Measurements from ENCODE around the gene ADARB1. TPM values are rescaled to one million over a fixed set of nuclear protein-coding genes. Genes with fewer than 3 reads are reported as not detected.

Gene ADARB1
- total RNA-seq, 1 experiment from 2014 or later: 12.1 TPM

DNA sequence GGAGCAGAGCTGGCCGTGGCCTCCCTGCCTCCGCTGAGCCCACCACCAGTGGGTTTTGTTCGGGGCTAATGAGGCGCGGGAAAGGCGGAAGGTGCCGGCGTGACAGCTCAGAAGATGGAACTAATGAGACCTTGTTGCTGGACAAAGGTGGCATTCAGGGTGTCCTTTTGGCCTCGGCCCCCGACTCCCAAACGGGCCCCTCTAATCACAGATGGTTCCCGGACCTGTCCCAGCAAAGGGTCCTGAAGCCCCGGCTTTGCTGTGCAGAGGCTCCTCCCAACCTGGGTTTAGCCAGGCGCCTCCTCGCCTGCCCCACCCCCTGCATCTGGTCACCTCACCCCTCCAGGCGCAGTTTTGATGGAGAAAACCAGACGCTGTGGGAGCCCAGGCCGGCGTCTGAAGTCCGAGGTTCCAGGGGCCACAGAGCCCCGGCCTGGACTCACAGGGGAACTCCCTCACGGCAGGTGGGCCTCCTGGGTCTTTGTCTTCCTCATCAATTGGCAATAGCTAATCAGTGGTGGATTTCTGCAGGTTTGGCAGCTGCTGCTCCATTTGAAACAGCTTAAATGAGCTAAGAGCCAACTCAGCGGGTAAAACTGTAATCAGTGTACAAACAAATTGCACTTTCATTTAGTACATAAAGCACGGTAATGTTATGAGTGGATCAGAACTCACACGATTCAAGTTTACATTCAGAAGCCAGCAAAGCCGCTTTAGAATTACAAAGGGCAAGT lies 44.3 kb upstream of the ADARB1 start:
- no peaks in the 10 kb centered on the region for H3K79me2 ChIP-seq (ENCODE audit: low read depth)

GRCh38 chr21:45030682-45031570 lies 43.5 kb upstream of the ADARB1 start:
- no peaks in the 10 kb centered on the region for H3K36me3 ChIP-seq (ENCODE audit: low read depth)
- H3K4me3 ChIP-seq: no peak overlapping the region
- no peak overlapping the region for H2AFZ ChIP-seq
- H3K27ac ChIP-seq: no peak overlapping the region
- no peaks in the 10 kb centered on the region for H3K9me3 ChIP-seq (ENCODE audit: insufficient read depth, low read depth)
- H3K9me2 ChIP-seq (ENCODE audit: insufficient read depth): no peaks in the 10 kb centered on the region
- no peaks in the 10 kb centered on the region for H3K79me2 ChIP-seq (ENCODE audit: low read depth)
- TF ChIP-seq CTCF (conservative IDR thresholded peaks at IDR 0.05) (no peak), EZH2 (IDR thresholded peaks at IDR 0.05; ENCODE audit: low read depth) (no peak)
- no peaks in the 10 kb centered on the region for H3K4me1 ChIP-seq (replicated peaks; ENCODE audit: insufficient read depth)
- intact Hi-C loops (cut with micrococcal nuclease; ENCODE audit: unreplicated experiment): no loop called here
- H3K27me3 ChIP-seq (ENCODE audit: insufficient read depth, low read depth): no peaks in the 10 kb centered on the region; the same call in 1 of the 2 replicates
- no peaks in the 10 kb centered on the region for H4K20me1 ChIP-seq (ENCODE audit: insufficient read depth)
- ChIA-PET CTCF (no interaction called here), POLR2A (ENCODE audit: unreplicated experiment) (no interaction called here)
- no peak overlapping the region for H3K4me2 ChIP-seq
- no TSS peak for BruUV-seq (replicated peaks)
- no peaks in the 10 kb centered on the region for H3F3A ChIP-seq (ENCODE audit: insufficient read depth, low read depth)
- DNase-seq: no peak

More for the DNA sequence above, 44.3 kb upstream of the ADARB1 start:
- TF ChIP-seq CTCF (conservative IDR thresholded peaks at IDR 0.05) (no peak), EZH2 (IDR thresholded peaks at IDR 0.05; ENCODE audit: low read depth) (no peak)
- Histone ChIP-seq H4K20me1 (ENCODE audit: insufficient read depth) (no peaks in the 10 kb centered on the region), H3F3A (ENCODE audit: insufficient read depth, low read depth) (no peaks in the 10 kb centered on the region), H3K36me3 (ENCODE audit: low read depth) (no peaks in the 10 kb centered on the region), H3K4me3 (no peak overlapping the region), H3K9me2 (ENCODE audit: insufficient read depth) (no peaks in the 10 kb centered on the region), H3K4me1 (replicated peaks; ENCODE audit: insufficient read depth) (no peaks in the 10 kb centered on the region), H3K4me2 (no peak overlapping the region), H2AFZ (no peak overlapping the region), H3K27me3 (ENCODE audit: insufficient read depth, low read depth) (no peaks in the 10 kb centered on the region; the same call in 1 of the 2 replicates), H3K9me3 (ENCODE audit: insufficient read depth, low read depth) (no peaks in the 10 kb centered on the region), H3K27ac (no peak overlapping the region)
- intact Hi-C loops (cut with micrococcal nuclease; ENCODE audit: unreplicated experiment): no loop called here
- no TSS peak for BruUV-seq (replicated peaks)
- POLR2A ChIA-PET (ENCODE audit: unreplicated experiment): no interaction called here
- CTCF ChIA-PET: no interaction called here
- no peak for DNase-seq

DNA sequence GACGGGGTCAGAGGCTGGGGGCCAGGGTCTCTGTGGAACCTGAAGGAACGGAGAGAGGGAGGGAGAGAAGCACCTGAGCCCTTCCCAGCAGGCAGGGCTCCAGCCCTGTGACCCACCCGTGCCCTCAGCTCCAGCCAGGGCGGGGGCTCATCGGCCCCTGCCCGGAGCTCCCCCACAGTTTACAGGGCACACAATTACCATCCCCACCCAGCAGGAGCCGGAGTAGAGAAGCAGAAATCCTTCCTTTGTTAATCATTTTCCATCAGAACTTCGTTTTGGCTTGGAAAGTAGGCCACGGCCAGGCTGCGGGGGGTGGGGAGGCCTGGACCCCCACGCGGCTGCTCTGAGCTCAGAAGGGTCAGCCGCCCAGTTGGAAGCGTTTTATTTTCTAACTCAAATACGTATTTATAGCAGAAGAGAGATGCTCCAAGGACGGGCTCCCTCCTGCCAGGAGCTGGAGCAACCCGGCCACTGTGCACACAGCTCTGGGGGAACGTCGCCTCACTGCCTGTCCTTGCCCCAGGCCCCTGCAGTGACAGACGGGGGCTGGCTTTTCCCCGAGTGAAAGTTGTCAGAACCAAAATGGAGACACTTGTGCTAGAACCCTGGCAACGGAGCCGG lies 42.7 kb upstream of the ADARB1 start:
- TF ChIP-seq CTCF (conservative IDR thresholded peaks at IDR 0.05): no peak
- TF ChIP-seq EZH2 (IDR thresholded peaks at IDR 0.05; ENCODE audit: low read depth): no peak
- no peaks in the 10 kb centered on the region for H3K9me2 ChIP-seq (ENCODE audit: insufficient read depth)
- H3K79me2 ChIP-seq (ENCODE audit: low read depth): no peaks in the 10 kb centered on the region
- no peak for DNase-seq
- no peak overlapping the region for H3K4me3 ChIP-seq
- ChIA-PET POLR2A (ENCODE audit: unreplicated experiment) (no interaction called here), CTCF (no interaction called here)
- peaks cover 2% of the 10 kb centered on the region; the same call in 1 of the 2 replicates for H3K9me3 ChIP-seq (ENCODE audit: insufficient read depth, low read depth)
- no peaks in the 10 kb centered on the region for H3K36me3 ChIP-seq (ENCODE audit: low read depth)
- intact Hi-C loops (cut with micrococcal nuclease; ENCODE audit: unreplicated experiment): no loop called here
- BruUV-seq (replicated peaks): no TSS peak
- H3F3A ChIP-seq (ENCODE audit: insufficient read depth, low read depth): no peaks in the 10 kb centered on the region
- no peaks in the 10 kb centered on the region for H4K20me1 ChIP-seq (ENCODE audit: insufficient read depth)
- H3K4me1 ChIP-seq (replicated peaks; ENCODE audit: insufficient read depth): no peaks in the 10 kb centered on the region
- no peak overlapping the region for H2AFZ ChIP-seq
- H3K4me2 ChIP-seq: no peak overlapping the region
- H3K27ac ChIP-seq: no peak overlapping the region
- H3K27me3 ChIP-seq (ENCODE audit: insufficient read depth, low read depth): no peaks in the 10 kb centered on the region; the same call in 1 of the 2 replicates
